Stimulated activated CD4-positive, alpha-beta T cell treated with anti-CD3 and anti-CD28 coated beads, Interleukin-4, amount 100 ng/mL, for 24 hours (primary cell): ENCODE results near the gene HMCES.

Experiments used
- DNase-seq: peaks from one replicate; pipeline ENCODE4 v3.0.0-alpha.2; 2020

The HMCES gene

GRCh38 chr3:129305592-129306091, 27.0 kb downstream of the HMCES start:
- peak; percentile 41 for DNase-seq

GRCh38 chr3:129308636-129309035, 30.0 kb downstream of the HMCES start:
- DNase-seq, result no peak

- no peak for DNase-seq
Measured at GRCh38 chr3:129310111-129311011, 31.7 kb downstream of the HMCES start.

- DNase-seq, result no peak
Measured at GRCh38 chr3:129311054-129311902, 32.6 kb downstream of the HMCES start.

GRCh38 chr3:129312021-129312639, 33.5 kb downstream of the HMCES start:
- no peak for DNase-seq

- no peak for DNase-seq
Measured at GRCh38 chr3:129312671-129313414, 34.2 kb downstream of the HMCES start.

- DNase-seq, result no peak
Measured at GRCh38 chr3:129313415-129313664, 34.7 kb downstream of the HMCES start.

GRCh38 chr3:129313665-129314385, 35.2 kb downstream of the HMCES start:
- DNase-seq, result peak; percentile 18

GRCh38 chr3:129314386-129315222, 35.9 kb downstream of the HMCES start:
- DNase-seq, result peak; percentile 58

- DNase-seq, result peak; percentile 34
Measured at GRCh38 chr3:129315223-129315997, 36.7 kb downstream of the HMCES start.

- no peak for DNase-seq
Measured at GRCh38 chr3:129315998-129316247, 37.3 kb downstream of the HMCES start.

GRCh38 chr3:129316248-129317013, 37.8 kb downstream of the HMCES start:
- peak; percentile 92 for DNase-seq

- no peak for DNase-seq
Measured at GRCh38 chr3:129317014-129317771, 38.5 kb downstream of the HMCES start.

GRCh38 chr3:129317848-129318247, 39.2 kb downstream of the HMCES start:
- no peak for DNase-seq

GRCh38 chr3:129318921-129319320, 40.3 kb downstream of the HMCES start:
- no peak for DNase-seq

GRCh38 chr3:129320261-129320660, 41.6 kb downstream of the HMCES start:
- DNase-seq, result no peak

- no peak for DNase-seq
Measured at GRCh38 chr3:129320825-129321487, 42.3 kb downstream of the HMCES start.

GRCh38 chr3:129321887-129322286, 43.2 kb downstream of the HMCES start:
- DNase-seq, result no peak
